Activated CD4-positive, alpha-beta T cell treated with anti-CD3 and anti-CD28 coated beads, Interleukin-2, amount 50 U/mL, for 1 hour (primary cell): ENCODE data around the gene MTX3.

Experiments
- DNase-seq: peaks from one replicate; pipeline ENCODE4 v3.0.0-alpha.2; 2020

The MTX3 gene

GRCh38 chr5:79932510-79933504 lies 58.3 kb downstream of the MTX3 start:
- DNase-seq = no peak

- DNase-seq = no peak
These were observed 59.2 kb downstream of the MTX3 start for GRCh38 chr5:79931866-79932265.

- DNase-seq = no peak
These were observed 59.7 kb downstream of the MTX3 start for GRCh38 chr5:79931409-79931808.

GRCh38 chr5:79929095-79929494 lies 62.0 kb downstream of the MTX3 start:
- DNase-seq = no peak
